Spleen (tissue), 11 donors: ENCODE data around the gene RIMBP2. TPM values are rescaled to one million over a fixed set of nuclear protein-coding genes. Genes with fewer than 3 reads are reported as not detected.

ENCODE experiments used
- DNase-seq: peaks from one replicate; pipeline ENCODE4 v3.0.0-alpha.2; 2020
- H3K27ac ChIP-seq, 8 donors: fragments of 200-600 bp; sonication (generic) in 7 of 8; 1 replicate in 4 of 8; 2 replicates in 4 of 8; pipeline versions ENCODE4 v1.5.0 to v1.8.0; 2016 to 2021; ENCODE audit warnings: inconsistent platforms in 4 of 8, mild to moderate bottlenecking in 4 of 8, moderate library complexity in 1 of 8
- H3K27me3 ChIP-seq, 7 donors: fragments of 200-600 bp; sonication (generic) in 6 of 7; replicated peaks in 1 of 7; 1 replicate in 4 of 7; 2 replicates in 3 of 7; pipeline versions ENCODE4 v1.5.0 to v1.8.0; 2016 to 2021; ENCODE audit warnings: inconsistent platforms in 3 of 7, mild to moderate bottlenecking in 1 of 7
- H3K36me3 ChIP-seq, 6 donors: fragments of 200-600 bp; sonication (generic) in 5 of 6; 1 replicate in 4 of 6; 2 replicates in 2 of 6; pipeline versions ENCODE4 v1.5.0 to v1.8.0; 2016 to 2021; ENCODE audit warnings: inconsistent platforms in 2 of 6
- H3K4me1 ChIP-seq, 6 donors: fragments of 200-600 bp; sonication (generic) in 5 of 6; 1 replicate in 3 of 6; 2 replicates in 3 of 6; pipeline versions ENCODE4 v1.5.0 to v1.8.0; 2016 to 2021; ENCODE audit warnings: inconsistent platforms in 3 of 6
- H3K4me3 ChIP-seq, 8 donors: fragments of 200-600 bp; sonication (generic) in 7 of 8; 1 replicate in 4 of 8; 2 replicates in 4 of 8; pipeline versions ENCODE4 v1.5.0 to v1.8.0; 2016 to 2021; ENCODE audit warnings: inconsistent platforms in 4 of 8, mild to moderate bottlenecking in 4 of 8, moderate library complexity in 2 of 8
- H3K9me3 ChIP-seq, 8 donors: fragments of 200-600 bp; sonication (generic) in 7 of 8; 1 replicate in 4 of 8; 2 replicates in 4 of 8; pipeline versions ENCODE4 v1.5.0 to v1.8.0; 2016 to 2021; ENCODE audit warnings: inconsistent platforms in 4 of 8
- CTCF ChIP-seq, 11 experiments: fragments of 200-600 bp in 7 of 11; fragments of 450-650 bp in 4 of 11; sonication (generic) in 4 of 11; IDR thresholded peaks in 8 of 11; conservative IDR thresholded peaks in 3 of 11; 1 replicate in 7 of 11; 2 replicates in 4 of 11; pipeline versions ENCODE4 v1.4.0 to v1.8.0; 2016 to 2021; ENCODE audit warnings: antibody characterized with exemption in 11 of 11, inconsistent platforms in 4 of 11, mild to moderate bottlenecking in 1 of 11
- POLR2A ChIP-seq, 3 donors: fragments of 450-650 bp; IDR thresholded peaks; one replicate each; pipeline ENCODE4 v1.5.1; 2017; ENCODE audit warnings: antibody characterized with exemption in 3 of 3, mild to moderate bottlenecking in 1 of 3
- POLR2AphosphoS5 ChIP-seq, 3 donors: sonication (generic); formaldehyde crosslinking; IDR thresholded peaks; one replicate each; pipeline ENCODE4 v1.5.1; 2017; ENCODE audit warnings: antibody characterized with exemption in 3 of 3
- WGBS, 5 donors: extraction: QIAGEN DNeasy Blood & Tissue Kit in 3 of 5; methylation state at CpG; one replicate each; pipeline versions ENCODE4 v1.1.5 to v1.1.7; 2013 to 2018; 5-methylcytosine and 5-hydroxymethylcytosine counted together
- intact Hi-C: fragments of 100-400 bp; cut with DNase I; formaldehyde crosslinking; loops from one replicate; pipeline ENCODE4 v1.15.0; 2023; ENCODE audit warnings: low total_unique reads
- polyA plus RNA-seq, 3 donors: library from polyadenylated mRNA; stranded (reverse); fragments of 200-250 nt; gene quantifications; one replicate each; pipeline ENCODE4 v1.2.1, GENCODE V29; 2013
- total RNA-seq, 7 donors: library from RNA; depleted of rRNA in 3 of 7; stranded (reverse); fragments of >200 nt in 3 of 7; fragmentation: NEBNext Ultra II Directional in 4 of 7; extraction: Animal tissue kit (Norgen Biotek cat#: 25700) in 4 of 7; gene quantifications; one replicate each; pipeline versions ENCODE4 v1.1.0 to v1.2.1, GENCODE V29; 2016 to 2021
- donor health status: healthy with polysubstance abuse.
- donor health status: DM: no; HTN: no; CAD: no; lungs with moderate emphysema.
- donor health status: DM: no; HTN: no; CAD: no.
- donor health status: Bipolar disorder and iron deficiency.
- donor health status: healthy.
- donor health status: DM: no; HTN: no; CAD: no.
- donor health status: DM: yes; HTN: yes; CAD: no.

The RIMBP2 gene
- total and polyA plus RNA-seq, 10 donors: 0.05 to 5.2 (median 0.95) TPM

GRCh38 chr12:130556486-130557055, 159.5 kb downstream of the RIMBP2 start:
- WGBS, 5 donors: 82 to 92% (median 84%) methylated on average over 8 of the region's 8 CpGs
- Histone ChIP-seq H3K4me1 (no peaks in the 10 kb centered on the region), H3K27ac (no peak overlapping the region), H3K4me3 (no peak overlapping the region), H3K36me3 (no peaks in the 10 kb centered on the region), H3K9me3 (peaks cover 0 to 11% (median 4%) of the 10 kb centered on the region in 8 donors), H3K27me3 (peaks cover 0 to 23% (median 0%) of the 10 kb centered on the region in 7 donors)
- no peak for DNase-seq
- TF ChIP-seq POLR2A (IDR thresholded peaks at IDR 0.05): no peak
- TF ChIP-seq POLR2AphosphoS5 (IDR thresholded peaks at IDR 0.05): no peak
- TF ChIP-seq CTCF (IDR thresholded peaks at IDR 0.05 in 8 of 11, conservative IDR thresholded peaks at IDR 0.05 in 3 of 11): no peak
- intact Hi-C loops: no loop called here

GRCh38 chr12:130555628-130556485, 160.2 kb downstream of the RIMBP2 start:
- no peak for DNase-seq
- no peak for TF ChIP-seq POLR2AphosphoS5 (IDR thresholded peaks at IDR 0.05)
- no peak for TF ChIP-seq CTCF (IDR thresholded peaks at IDR 0.05 in 8 of 11, conservative IDR thresholded peaks at IDR 0.05 in 3 of 11)
- no peak for TF ChIP-seq POLR2A (IDR thresholded peaks at IDR 0.05)
- no peak overlapping the region for H3K27ac ChIP-seq
- H3K4me3 ChIP-seq: no peak overlapping the region
- intact Hi-C loops: no loop called here
- WGBS, 5 donors: 47 to 58% (median 54%) methylated on average over 20 of the region's 20 CpGs
- H3K4me1 ChIP-seq: no peaks in the 10 kb centered on the region
- H3K27me3 ChIP-seq: peaks cover 0 to 23% (median 0%) of the 10 kb centered on the region in 7 donors
- peaks cover 0 to 18% (median 11%) of the 10 kb centered on the region in 8 donors for H3K9me3 ChIP-seq
- H3K36me3 ChIP-seq: no peaks in the 10 kb centered on the region

GRCh38 chr12:130555221-130555620, 160.9 kb downstream of the RIMBP2 start:
- Histone ChIP-seq H3K4me1 (no peaks in the 10 kb centered on the region), H3K27me3 (peaks cover 0 to 23% (median 0%) of the 10 kb centered on the region in 7 donors), H3K36me3 (no peaks in the 10 kb centered on the region), H3K27ac (no peak overlapping the region), H3K9me3 (peaks cover 0 to 20% (median 14%) of the 10 kb centered on the region in 8 donors), H3K4me3 (no peak overlapping the region)
- DNase-seq: no peak
- intact Hi-C loops: no loop called here
- no peak for TF ChIP-seq POLR2AphosphoS5 (IDR thresholded peaks at IDR 0.05)
- TF ChIP-seq CTCF (IDR thresholded peaks at IDR 0.05 in 8 of 11, conservative IDR thresholded peaks at IDR 0.05 in 3 of 11): no peak
- no peak for TF ChIP-seq POLR2A (IDR thresholded peaks at IDR 0.05)
- WGBS, 5 donors: 58 to 70% (median 64%) methylated on average over 5 of the region's 5 CpGs

- no peak for DNase-seq
- 69 to 93% (median 86%) methylated on average over 7 of the region's 7 CpGs for WGBS, 5 donors
- no peak for TF ChIP-seq POLR2A (IDR thresholded peaks at IDR 0.05)
- no peak for TF ChIP-seq POLR2AphosphoS5 (IDR thresholded peaks at IDR 0.05)
- no peak for TF ChIP-seq CTCF (IDR thresholded peaks at IDR 0.05 in 8 of 11, conservative IDR thresholded peaks at IDR 0.05 in 3 of 11)
- peaks cover 0 to 24% (median 14%) of the 10 kb centered on the region in 8 donors for H3K9me3 ChIP-seq
- H3K4me3 ChIP-seq: no peak overlapping the region
- no peak overlapping the region for H3K27ac ChIP-seq
- peaks cover 0 to 20% (median 0%) of the 10 kb centered on the region in 7 donors for H3K27me3 ChIP-seq
- intact Hi-C loops: no loop called here
- H3K4me1 ChIP-seq: no peaks in the 10 kb centered on the region
- H3K36me3 ChIP-seq: no peaks in the 10 kb centered on the region
Observed at GRCh38 chr12:130552483-130552996, 163.6 kb downstream of the RIMBP2 start.
